ENCODE results near the gene ERC2.

ERC2 gene

GRCh38 chr3:56453011-56453410 lies 15.3 kb downstream of the ERC2 start:
- H3K36me3 ChIP-seq = no peaks in the 10 kb centered on the region
- H3K4me3 ChIP-seq (ENCODE audit: low read depth, low read length) = no peak overlapping the region
- no peaks in the 10 kb centered on the region for H3K4me1 ChIP-seq
- no peaks in the 10 kb centered on the region for H3K27me3 ChIP-seq
- no peak for DNase-seq
- H3K9me3 ChIP-seq = no peaks in the 10 kb centered on the region
- TF ChIP-seq CTCF (IDR thresholded peaks at IDR 0.05; ENCODE audit: low read depth, low read length) = no peak

- H3K9me3 ChIP-seq = no peaks in the 10 kb centered on the region
- no peaks in the 10 kb centered on the region for H3K27me3 ChIP-seq
- no peaks in the 10 kb centered on the region for H3K4me1 ChIP-seq
- H3K36me3 ChIP-seq = no peaks in the 10 kb centered on the region
- no peak overlapping the region for H3K4me3 ChIP-seq (ENCODE audit: low read depth, low read length)
- no peak for DNase-seq
- TF ChIP-seq CTCF (IDR thresholded peaks at IDR 0.05; ENCODE audit: low read depth, low read length) = no peak
Observed at GRCh38 chr3:56452085-56452484, 16.2 kb downstream of the ERC2 start.

- Histone ChIP-seq H3K9me3 (no peaks in the 10 kb centered on the region), H3K4me3 (ENCODE audit: low read depth, low read length) (no peak overlapping the region), H3K4me1 (no peaks in the 10 kb centered on the region), H3K36me3 (no peaks in the 10 kb centered on the region), H3K27me3 (no peaks in the 10 kb centered on the region)
- no peak for TF ChIP-seq CTCF (IDR thresholded peaks at IDR 0.05; ENCODE audit: low read depth, low read length)
- DNase-seq = no peak
Observed at GRCh38 chr3:56443372-56443771, 24.9 kb downstream of the ERC2 start.

GRCh38 chr3:56428667-56429066 lies 39.6 kb downstream of the ERC2 start:
- Histone ChIP-seq H3K36me3 (no peaks in the 10 kb centered on the region), H3K27me3 (no peaks in the 10 kb centered on the region), H3K9me3 (no peaks in the 10 kb centered on the region), H3K4me1 (no peaks in the 10 kb centered on the region), H3K4me3 (ENCODE audit: low read depth, low read length) (no peak overlapping the region)
- TF ChIP-seq CTCF (IDR thresholded peaks at IDR 0.05; ENCODE audit: low read depth, low read length) = no peak
- no peak for DNase-seq

GRCh38 chr3:56424885-56425284 lies 43.4 kb downstream of the ERC2 start:
- no peak for TF ChIP-seq CTCF (IDR thresholded peaks at IDR 0.05; ENCODE audit: low read depth, low read length)
- no peaks in the 10 kb centered on the region for H3K9me3 ChIP-seq
- H3K27me3 ChIP-seq = no peaks in the 10 kb centered on the region
- H3K36me3 ChIP-seq = no peaks in the 10 kb centered on the region
- no peak overlapping the region for H3K4me3 ChIP-seq (ENCODE audit: low read depth, low read length)
- no peak for DNase-seq
- H3K4me1 ChIP-seq = no peaks in the 10 kb centered on the region

GRCh38 chr3:56424336-56424735 lies 43.9 kb downstream of the ERC2 start:
- H3K36me3 ChIP-seq = no peaks in the 10 kb centered on the region
- H3K27me3 ChIP-seq = no peaks in the 10 kb centered on the region
- DNase-seq = no peak
- no peaks in the 10 kb centered on the region for H3K9me3 ChIP-seq
- no peaks in the 10 kb centered on the region for H3K4me1 ChIP-seq
- no peak for TF ChIP-seq CTCF (IDR thresholded peaks at IDR 0.05; ENCODE audit: low read depth, low read length)
- H3K4me3 ChIP-seq (ENCODE audit: low read depth, low read length) = no peak overlapping the region
